ENCODE results near the gene ADGRF1. TPM values are rescaled to one million over a fixed set of nuclear protein-coding genes. Genes with fewer than 3 reads are reported as not detected.
"Not testable (repeated sequence)": the region's sequence is repeated elsewhere in the genome, so short reads cannot be mapped to it uniquely, and the experiment has no call there.

The ADGRF1 gene
- not detected for total RNA-seq

- Mint-ChIP-seq H3K4me1 (ENCODE audit: low read depth) (no peaks in the 10 kb centered on the region), H3K27me3 (peaks cover 3% of the 10 kb centered on the region), H3K36me3 (ENCODE audit: low read depth) (no peaks in the 10 kb centered on the region), H3K4me3 (no peak within 1 kb of the TSS), H3K9me3 (no peaks in the 10 kb centered on the region), H3K27ac (no peak within 1 kb of the TSS)
- no peak for ATAC-seq
- intact Hi-C loops (cut with micrococcal nuclease): no loop called here
- DNase-seq: no peak
- CTCF ChIA-PET: interaction anchor here (1.6 kb wide), 2 partner anchors 194 kb away, joined by 4 to 8 read pairs; no protein-coding TSS in a partner anchor
- TF ChIP-seq CTCF (IDR thresholded peaks at IDR 0.05): no peak
- POLR2A ChIA-PET: no interaction called here
Observed at GRCh38 chr6:47042275-47042791, at the start of gene ADGRF1. TSS of gene ADGRF1 (minus strand) at chr6:47042332. CDS start at chr6:47029061, 13,271 bp downstream.

- ATAC-seq: no peak
- POLR2A ChIA-PET: no interaction called here
Observed at GRCh38 chr6:47090881-47091280, 48.7 kb upstream of the ADGRF1 start.

GRCh38 chr6:47089473-47089872 lies 47.3 kb upstream of the ADGRF1 start:
- ATAC-seq; H3K27ac Mint-ChIP-seq; H3K9me3 Mint-ChIP-seq; H3K27me3 Mint-ChIP-seq; CTCF ChIA-PET; H3K4me3 Mint-ChIP-seq; H3K36me3 Mint-ChIP-seq (ENCODE audit: low read depth); intact Hi-C loops (cut with micrococcal nuclease); DNase-seq; H3K4me1 Mint-ChIP-seq (ENCODE audit: low read depth): not testable (repeated sequence)
- POLR2A ChIA-PET: interaction anchor here (0.5 kb wide), 1 partner anchor 148 kb away, joined by 3 read pairs; no protein-coding TSS in a partner anchor

More at GRCh38 chr6:47090881-47091280, 48.7 kb upstream of the ADGRF1 start:
- no peak overlapping the region for H3K4me3 Mint-ChIP-seq
- peaks cover 2% of the 10 kb centered on the region for H3K27me3 Mint-ChIP-seq
- no peak for TF ChIP-seq CTCF (IDR thresholded peaks at IDR 0.05)
- no peak for DNase-seq
- no peak overlapping the region for H3K27ac Mint-ChIP-seq
- CTCF ChIA-PET: no interaction called here
- peaks cover 1% of the 10 kb centered on the region for H3K9me3 Mint-ChIP-seq
- no peaks in the 10 kb centered on the region for H3K4me1 Mint-ChIP-seq (ENCODE audit: low read depth)
- intact Hi-C loops (cut with micrococcal nuclease): no loop called here
- no peaks in the 10 kb centered on the region for H3K36me3 Mint-ChIP-seq (ENCODE audit: low read depth)

GRCh38 chr6:47086051-47086770 lies 44.1 kb upstream of the ADGRF1 start:
- POLR2A ChIA-PET: no interaction called here

GRCh38 chr6:47084610-47085009 lies 42.5 kb upstream of the ADGRF1 start:
- intact Hi-C loops (cut with micrococcal nuclease): no loop called here
- no peak overlapping the region for H3K27ac Mint-ChIP-seq
- H3K4me1 Mint-ChIP-seq (ENCODE audit: low read depth): no peaks in the 10 kb centered on the region
- TF ChIP-seq CTCF (IDR thresholded peaks at IDR 0.05): no peak
- H3K9me3 Mint-ChIP-seq: peaks cover 1% of the 10 kb centered on the region
- H3K27me3 Mint-ChIP-seq: peaks cover 2% of the 10 kb centered on the region
- ChIA-PET POLR2A (no interaction called here), CTCF (no interaction called here)
- no peak for ATAC-seq
- no peak overlapping the region for H3K4me3 Mint-ChIP-seq
- DNase-seq: no peak
- no peaks in the 10 kb centered on the region for H3K36me3 Mint-ChIP-seq (ENCODE audit: low read depth)

More at GRCh38 chr6:47086051-47086770, 44.1 kb upstream of the ADGRF1 start:
- Mint-ChIP-seq H3K27me3 (peaks cover 2% of the 10 kb centered on the region), H3K4me1 (ENCODE audit: low read depth) (no peaks in the 10 kb centered on the region), H3K36me3 (ENCODE audit: low read depth) (no peaks in the 10 kb centered on the region), H3K27ac (no peak overlapping the region), H3K4me3 (no peak overlapping the region), H3K9me3 (peaks cover 1% of the 10 kb centered on the region)
- no peak for ATAC-seq
- TF ChIP-seq CTCF (IDR thresholded peaks at IDR 0.05): no peak
- CTCF ChIA-PET: no interaction called here
- intact Hi-C loops (cut with micrococcal nuclease): no loop called here
- no peak for DNase-seq
